Astrocyte (in vitro differentiated cells and primary cell): Measurements from ENCODE around the gene MTCL3. TPM values are rescaled to one million over a fixed set of nuclear protein-coding genes. Genes with fewer than 3 reads are reported as not detected.

Experiments
- DNase-seq: peaks from one replicate; pipeline ENCODE4 v3.0.0-alpha.2; 2010; ENCODE audit warnings: low read depth
- FAIRE-seq: peaks from 2 replicates; lab custom pipeline; 2011; peaks lifted over from hg19 to GRCh38; lab: Jason Lieb, UNC
- H2AFZ ChIP-seq: 2 replicates; pipeline ENCODE4 v1.6.0; 2012; ENCODE audit warnings: low read depth, low read length, inconsistent platforms
- H3K27ac ChIP-seq: 2 replicates; pipeline ENCODE4 v1.5.1; 2011; ENCODE audit warnings: low read depth, low read length, inconsistent platforms
- H3K27me3 ChIP-seq: 2 replicates; pipeline ENCODE4 v1.6.0; 2011; ENCODE audit warnings: low read length, inconsistent platforms; ENCODE audit not compliant: insufficient read depth
- H3K36me3 ChIP-seq: 2 replicates; pipeline ENCODE4 v1.5.1; 2011; ENCODE audit warnings: low read length, inconsistent platforms; ENCODE audit not compliant: insufficient read depth
- H3K4me1 ChIP-seq: 2 replicates; pipeline ENCODE4 v1.5.1; 2011; ENCODE audit warnings: low read length, inconsistent platforms; ENCODE audit not compliant: insufficient read depth
- H3K4me2 ChIP-seq: 2 replicates; pipeline ENCODE4 v1.6.0; 2012; ENCODE audit warnings: low read length, inconsistent platforms
- H3K4me3 ChIP-seq: 2 replicates; pipeline ENCODE4 v1.5.1; 2011; ENCODE audit warnings: low read depth, mild to moderate bottlenecking, low read length, inconsistent platforms; ENCODE audit not compliant: insufficient read depth
- H3K79me2 ChIP-seq: 2 replicates; pipeline ENCODE4 v1.6.0; 2012; ENCODE audit warnings: mild to moderate bottlenecking, low read length, inconsistent platforms; ENCODE audit not compliant: insufficient read depth
- H3K9ac ChIP-seq: 2 replicates; pipeline ENCODE4 v1.6.0; 2012; ENCODE audit warnings: mild to moderate bottlenecking, low read length, inconsistent platforms
- H3K9me3 ChIP-seq: 2 replicates; pipeline ENCODE4 v1.5.1; 2012; ENCODE audit warnings: low read depth, mild to moderate bottlenecking, low read length, inconsistent platforms; ENCODE audit not compliant: insufficient read depth
- H4K20me1 ChIP-seq: 2 replicates; pipeline ENCODE4 v1.6.0; 2012; ENCODE audit warnings: low read length, inconsistent platforms; ENCODE audit not compliant: insufficient read depth
- H3K27ac Mint-ChIP-seq: one replicate; pipeline ENCODE4 v1.8.0; 2021; ENCODE audit warnings: mild to moderate bottlenecking, mixed read lengths; ENCODE audit not compliant: unreplicated experiment
- H3K27me3 Mint-ChIP-seq: one replicate; pipeline ENCODE4 v1.8.0; 2021; ENCODE audit warnings: low read depth, mixed read lengths; ENCODE audit not compliant: unreplicated experiment
- H3K36me3 Mint-ChIP-seq: one replicate; pipeline ENCODE4 v1.8.0; 2021; ENCODE audit warnings: low read depth, mixed read lengths; ENCODE audit not compliant: unreplicated experiment
- H3K4me1 Mint-ChIP-seq: one replicate; pipeline ENCODE4 v1.8.0; 2021; ENCODE audit warnings: low read depth, mixed read lengths; ENCODE audit not compliant: unreplicated experiment
- H3K4me3 Mint-ChIP-seq: one replicate; pipeline ENCODE4 v1.8.0; 2021; ENCODE audit warnings: mild to moderate bottlenecking, moderate library complexity, mixed read lengths; ENCODE audit not compliant: unreplicated experiment
- H3K9me3 Mint-ChIP-seq: one replicate; pipeline ENCODE4 v1.8.0; 2021; ENCODE audit warnings: mild to moderate bottlenecking, mixed read lengths; ENCODE audit not compliant: unreplicated experiment
- EZH2 ChIP-seq: IDR thresholded peaks from 2 replicates; pipeline ENCODE4 v1.6.1; 2012; ENCODE audit warnings: mild to moderate bottlenecking, low read length, inconsistent platforms; ENCODE audit not compliant: insufficient read depth
- total RNA-seq: library from RNA; stranded (reverse); gene quantifications from 2 replicates; pipeline ENCODE4 v1.2.1, GENCODE V29; 2021
- TF ChIP-seq, protein P1 (sequence below): IDR thresholded peaks from 2 replicates; pipeline ENCODE4 v1.5.1; 2011; ENCODE audit warnings: low read depth, mild to moderate bottlenecking, inconsistent platforms, low read length, moderate library complexity; ENCODE audit not compliant: insufficient read depth

Gene MTCL3

DNA sequence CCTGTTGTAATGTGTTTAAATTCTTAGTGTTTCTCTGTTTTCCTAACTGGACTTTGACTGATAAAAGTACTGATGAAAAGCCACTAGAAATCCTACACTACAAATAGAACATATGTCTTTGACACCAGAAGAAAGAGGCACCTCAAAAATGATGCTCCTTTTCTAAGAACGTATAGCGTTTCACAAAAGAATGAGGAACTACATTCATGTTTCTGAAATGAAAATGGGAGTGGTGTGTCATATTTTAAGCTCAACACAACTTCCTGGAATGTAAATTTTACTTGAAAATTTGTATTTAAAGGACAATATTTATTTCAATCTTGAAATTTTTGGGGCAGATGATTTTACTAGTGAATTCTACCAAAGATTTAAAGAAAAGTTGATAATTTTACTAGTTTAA is 95.2 kb downstream of the MTCL3 start:
- no peaks in the 10 kb centered on the region for H3K79me2 ChIP-seq
- no peak overlapping the region for H3K4me2 ChIP-seq
- no peaks in the 10 kb centered on the region for H3K36me3 ChIP-seq
- Mint-ChIP-seq H3K4me3 (no peak overlapping the region), H3K4me1 (peaks cover 11% of the 10 kb centered on the region), H3K27ac (no peak overlapping the region), H3K27me3 (no peaks in the 10 kb centered on the region), H3K36me3 (peaks cover 2% of the 10 kb centered on the region), H3K9me3 (peaks cover 4% of the 10 kb centered on the region)
- no peak for DNase-seq
- no peak for TF ChIP-seq EZH2
- TF ChIP-seq, protein P1, sequence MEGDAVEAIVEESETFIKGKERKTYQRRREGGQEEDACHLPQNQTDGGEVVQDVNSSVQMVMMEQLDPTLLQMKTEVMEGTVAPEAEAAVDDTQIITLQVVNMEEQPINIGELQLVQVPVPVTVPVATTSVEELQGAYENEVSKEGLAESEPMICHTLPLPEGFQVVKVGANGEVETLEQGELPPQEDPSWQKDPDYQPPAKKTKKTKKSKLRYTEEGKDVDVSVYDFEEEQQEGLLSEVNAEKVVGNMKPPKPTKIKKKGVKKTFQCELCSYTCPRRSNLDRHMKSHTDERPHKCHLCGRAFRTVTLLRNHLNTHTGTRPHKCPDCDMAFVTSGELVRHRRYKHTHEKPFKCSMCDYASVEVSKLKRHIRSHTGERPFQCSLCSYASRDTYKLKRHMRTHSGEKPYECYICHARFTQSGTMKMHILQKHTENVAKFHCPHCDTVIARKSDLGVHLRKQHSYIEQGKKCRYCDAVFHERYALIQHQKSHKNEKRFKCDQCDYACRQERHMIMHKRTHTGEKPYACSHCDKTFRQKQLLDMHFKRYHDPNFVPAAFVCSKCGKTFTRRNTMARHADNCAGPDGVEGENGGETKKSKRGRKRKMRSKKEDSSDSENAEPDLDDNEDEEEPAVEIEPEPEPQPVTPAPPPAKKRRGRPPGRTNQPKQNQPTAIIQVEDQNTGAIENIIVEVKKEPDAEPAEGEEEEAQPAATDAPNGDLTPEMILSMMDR = no peak
- H3K4me1 ChIP-seq = peaks cover 6% of the 10 kb centered on the region
- H2AFZ ChIP-seq = peak overlapping the region; percentile 24
- FAIRE-seq = no peak
- no peaks in the 10 kb centered on the region for H3K27me3 ChIP-seq
- no peaks in the 10 kb centered on the region for H4K20me1 ChIP-seq
- no peak overlapping the region for H3K9ac ChIP-seq
- H3K4me3 ChIP-seq = no peak overlapping the region
- no peaks in the 10 kb centered on the region for H3K9me3 ChIP-seq
- no peak overlapping the region for H3K27ac ChIP-seq

Other genes starting within 250 kb of the MTCL3 start
- 39.3 and 47.2 TPM in 2 replicates for gene ECHDC1, start 175.7 kb downstream of the MTCL3 start, total RNA-seq
- 17.5 and 19.6 TPM in 2 replicates for gene KIAA0408, start 59.9 kb downstream of the MTCL3 start, total RNA-seq
- gene C6orf58, start 57.8 kb upstream of the MTCL3 start, total RNA-seq = not detected in 2 replicates